Sigmoid colon (tissue), 7 donors: ENCODE measurements around the gene SETDB2. TPM values are rescaled to one million over a fixed set of nuclear protein-coding genes. Genes with fewer than 3 reads are reported as not detected.

ENCODE experiments used
- DNase-seq: peaks from one replicate; pipeline ENCODE4 v3.0.0-alpha.2; 2019
- H3K27ac ChIP-seq, 4 donors: fragments of 200-600 bp; sonication (generic); one replicate each; pipeline ENCODE4 v1.5.1; 2016 to 2019; ENCODE audit warnings: mild to moderate bottlenecking in 1 of 4
- H3K27me3 ChIP-seq, 3 donors: fragments of 200-600 bp; sonication (generic); one replicate each; pipeline ENCODE4 v1.5.1; 2019; ENCODE audit warnings: mild to moderate bottlenecking in 1 of 3
- H3K36me3 ChIP-seq, 4 donors: fragments of 200-600 bp; sonication (generic); one replicate each; pipeline ENCODE4 v1.5.1; 2016 to 2019
- H3K4me1 ChIP-seq, 4 donors: fragments of 200-600 bp; sonication (generic); one replicate each; pipeline ENCODE4 v1.5.1; 2017 to 2019
- H3K4me3 ChIP-seq, 4 donors: fragments of 200-600 bp; sonication (generic); one replicate each; pipeline ENCODE4 v1.5.1; 2017 to 2019; ENCODE audit warnings: mild to moderate bottlenecking in 2 of 4, moderate library complexity in 1 of 4
- H3K9me3 ChIP-seq, 4 donors: fragments of 200-600 bp in 3 of 4; sonication (generic) in 3 of 4; one replicate each; pipeline versions ENCODE4 v1.5.1 to v1.6.1; 2013 to 2019
- EP300 ChIP-seq, 4 donors: sonication (generic); formaldehyde crosslinking; IDR thresholded peaks; one replicate each; pipeline ENCODE4 v1.6.1; 2017; ENCODE audit warnings: antibody characterized with exemption in 4 of 4
- POLR2A ChIP-seq, 2 donors: fragments of 450-650 bp; IDR thresholded peaks; one replicate each; pipeline ENCODE4 v1.6.1; 2016; ENCODE audit warnings: antibody characterized with exemption in 2 of 2, mild to moderate bottlenecking in 2 of 2, moderate library complexity in 2 of 2
- POLR2AphosphoS5 ChIP-seq, 4 donors: sonication (generic); formaldehyde crosslinking; IDR thresholded peaks; one replicate each; pipeline ENCODE4 v1.6.1; 2017; ENCODE audit warnings: antibody characterized with exemption in 4 of 4
- WGBS, 2 donors: extraction: QIAGEN DNeasy Blood & Tissue Kit; methylation state at CpG; one replicate each; pipeline ENCODE4 v1.1.7; 2013; 5-methylcytosine and 5-hydroxymethylcytosine counted together
- intact Hi-C: fragments of 100-400 bp; cut with DNase I; formaldehyde crosslinking; loops from one replicate; pipeline ENCODE4 v1.15.1; 2023
- polyA plus RNA-seq, 3 donors: library from polyadenylated mRNA; stranded (reverse); fragments of 200-250 nt; gene quantifications; one replicate each; pipeline ENCODE4 v1.2.3, GENCODE V29; 2013
- total RNA-seq, 4 donors: library from RNA; depleted of rRNA; stranded (reverse); fragments of >200 nt; gene quantifications; one replicate each; pipeline ENCODE4 v1.1.0, GENCODE V29; 2016
- TF ChIP-seq, protein P1 (sequence below), 4 experiments: fragments of 450-650 bp in 3 of 4; fragments of 200-600 bp in 1 of 4; IDR thresholded peaks; one replicate each; pipeline ENCODE4 v1.5.1; 2016 to 2019; ENCODE audit warnings: antibody characterized with exemption in 4 of 4, mild to moderate bottlenecking in 3 of 4, moderate library complexity in 2 of 4
- donor health status: healthy with polysubstance abuse.
- donor health status: Bipolar disorder and iron deficiency.
- donor health status: healthy.

Gene SETDB2
- total and polyA plus RNA-seq, 7 donors, result 3.6 to 12.5 (median 7.5) TPM

DNA sequence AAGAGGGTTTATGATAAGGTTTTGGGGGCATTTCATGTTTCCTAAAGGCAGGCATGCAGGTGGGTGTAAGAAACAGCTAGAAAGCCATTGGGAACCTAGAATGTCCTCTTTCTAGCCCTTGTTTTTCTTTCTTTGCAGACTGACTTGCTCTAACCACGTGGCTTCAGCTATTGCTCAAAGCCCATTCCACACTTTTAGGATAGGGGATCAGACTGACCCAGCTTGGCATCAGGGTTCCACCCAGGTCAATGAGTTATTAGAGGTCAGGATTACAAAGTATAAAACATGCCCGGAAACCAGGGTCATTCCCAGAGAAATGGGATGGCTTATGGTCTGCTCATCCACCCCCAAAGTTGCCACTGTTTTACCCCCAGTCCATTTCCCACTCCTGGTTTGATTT is 68.5 kb downstream of the SETDB2 start:
- Histone ChIP-seq H3K4me3 (no peak overlapping the region), H3K36me3 (peaks cover 0 to 49% (median 17%) of the 10 kb centered on the region in 4 donors), H3K4me1 (no peaks in the 10 kb centered on the region), H3K27me3 (no peaks in the 10 kb centered on the region), H3K27ac (no peak overlapping the region), H3K9me3 (no peaks in the 10 kb centered on the region)
- 82 to 90% methylated on average over 2 of the region's 2 CpGs for WGBS, 2 donors
- intact Hi-C loops, result no loop called here
- TF ChIP-seq POLR2AphosphoS5 (IDR thresholded peaks at IDR 0.05) (no peak), EP300 (IDR thresholded peaks at IDR 0.05) (no peak), POLR2A (IDR thresholded peaks at IDR 0.05) (no peak)
- TF ChIP-seq, protein P1, sequence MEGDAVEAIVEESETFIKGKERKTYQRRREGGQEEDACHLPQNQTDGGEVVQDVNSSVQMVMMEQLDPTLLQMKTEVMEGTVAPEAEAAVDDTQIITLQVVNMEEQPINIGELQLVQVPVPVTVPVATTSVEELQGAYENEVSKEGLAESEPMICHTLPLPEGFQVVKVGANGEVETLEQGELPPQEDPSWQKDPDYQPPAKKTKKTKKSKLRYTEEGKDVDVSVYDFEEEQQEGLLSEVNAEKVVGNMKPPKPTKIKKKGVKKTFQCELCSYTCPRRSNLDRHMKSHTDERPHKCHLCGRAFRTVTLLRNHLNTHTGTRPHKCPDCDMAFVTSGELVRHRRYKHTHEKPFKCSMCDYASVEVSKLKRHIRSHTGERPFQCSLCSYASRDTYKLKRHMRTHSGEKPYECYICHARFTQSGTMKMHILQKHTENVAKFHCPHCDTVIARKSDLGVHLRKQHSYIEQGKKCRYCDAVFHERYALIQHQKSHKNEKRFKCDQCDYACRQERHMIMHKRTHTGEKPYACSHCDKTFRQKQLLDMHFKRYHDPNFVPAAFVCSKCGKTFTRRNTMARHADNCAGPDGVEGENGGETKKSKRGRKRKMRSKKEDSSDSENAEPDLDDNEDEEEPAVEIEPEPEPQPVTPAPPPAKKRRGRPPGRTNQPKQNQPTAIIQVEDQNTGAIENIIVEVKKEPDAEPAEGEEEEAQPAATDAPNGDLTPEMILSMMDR (IDR thresholded peaks at IDR 0.05), result no peak
- no peak for DNase-seq

GRCh38 chr13:49516467-49516866 is 72.4 kb downstream of the SETDB2 start:
- no peak for TF ChIP-seq EP300 (IDR thresholded peaks at IDR 0.05)
- TF ChIP-seq, protein P1 (IDR thresholded peaks at IDR 0.05), result no peak
- no peak for TF ChIP-seq POLR2AphosphoS5 (IDR thresholded peaks at IDR 0.05)
- TF ChIP-seq POLR2A (IDR thresholded peaks at IDR 0.05), result no peak
- Histone ChIP-seq H3K4me1 (peaks cover 0 to 3% (median 0%) of the 10 kb centered on the region in 4 donors), H3K9me3 (no peaks in the 10 kb centered on the region), H3K27me3 (no peaks in the 10 kb centered on the region), H3K36me3 (peaks cover 0 to 75% (median 20%) of the 10 kb centered on the region in 4 donors), H3K27ac (no peak overlapping the region), H3K4me3 (no peak overlapping the region)
- 93 to 96% methylated on average over 5 of the region's 5 CpGs for WGBS, 2 donors
- DNase-seq, result no peak
- intact Hi-C loops, result no loop called here

- Histone ChIP-seq H3K36me3 (peaks cover 0 to 85% (median 20%) of the 10 kb centered on the region in 4 donors), H3K4me3 (no peak overlapping the region), H3K4me1 (peaks cover 0 to 12% (median 3%) of the 10 kb centered on the region in 4 donors), H3K27me3 (no peaks in the 10 kb centered on the region), H3K27ac (no peak overlapping the region), H3K9me3 (no peaks in the 10 kb centered on the region)
- WGBS, 2 donors, result 91 to 92% methylated on average over 6 of the region's 6 CpGs
- DNase-seq, result no peak
- TF ChIP-seq POLR2AphosphoS5 (IDR thresholded peaks at IDR 0.05) (no peak), EP300 (IDR thresholded peaks at IDR 0.05) (no peak), POLR2A (IDR thresholded peaks at IDR 0.05) (no peak)
- TF ChIP-seq, protein P1 (IDR thresholded peaks at IDR 0.05), result no peak
- intact Hi-C loops, result no loop called here
Observed at GRCh38 chr13:49517461-49517860, 73.4 kb downstream of the SETDB2 start.

GRCh38 chr13:49521224-49521623 is 77.2 kb downstream of the SETDB2 start:
- Histone ChIP-seq H3K27ac (peak overlapping the region in 1 of 4 donors; percentile 8), H3K36me3 (peaks cover 0 to 80% (median 3%) of the 10 kb centered on the region in 4 donors), H3K9me3 (no peaks in the 10 kb centered on the region), H3K4me1 (peaks cover 0 to 12% (median 3%) of the 10 kb centered on the region in 4 donors), H3K4me3 (no peak overlapping the region), H3K27me3 (no peaks in the 10 kb centered on the region)
- TF ChIP-seq POLR2AphosphoS5 (IDR thresholded peaks at IDR 0.05), result no peak
- no peak for TF ChIP-seq EP300 (IDR thresholded peaks at IDR 0.05)
- 78 to 79% methylated on average over 4 of the region's 4 CpGs for WGBS, 2 donors
- intact Hi-C loops, result no loop called here
- DNase-seq, result no peak

GRCh38 chr13:49524740-49525501 is 80.8 kb downstream of the SETDB2 start:
- Histone ChIP-seq H3K36me3 (peaks cover 0 to 80% (median 2%) of the 10 kb centered on the region in 4 donors), H3K4me3 (no peak overlapping the region), H3K27ac (no peak overlapping the region), H3K27me3 (no peaks in the 10 kb centered on the region), H3K4me1 (peaks cover 0 to 12% (median 3%) of the 10 kb centered on the region in 4 donors), H3K9me3 (no peaks in the 10 kb centered on the region)
- 94 to 95% methylated on average over 5 of the region's 5 CpGs for WGBS, 2 donors
- intact Hi-C loops, result no loop called here
- no peak for TF ChIP-seq POLR2A (IDR thresholded peaks at IDR 0.05)
- no peak for TF ChIP-seq EP300 (IDR thresholded peaks at IDR 0.05)
- TF ChIP-seq, protein P1 (IDR thresholded peaks at IDR 0.05), result no peak
- no peak for TF ChIP-seq POLR2AphosphoS5 (IDR thresholded peaks at IDR 0.05)
- no peak for DNase-seq
